Body of pancreas (tissue), 4 donors: ENCODE results near the gene WLS.

Experiments used
- POLR2A ChIP-seq, 3 donors: fragments of 450-650 bp; IDR thresholded peaks; one replicate each; pipeline ENCODE4 v1.6.1; 2016; ENCODE audit warnings: antibody characterized with exemption in 3 of 3, mild to moderate bottlenecking in 2 of 3
- TF ChIP-seq, protein P1 (sequence below), 7 experiments: fragments of 450-650 bp in 4 of 7; fragments of 200-600 bp in 3 of 7; sonication (generic) in 3 of 7; IDR thresholded peaks; one replicate each; pipeline ENCODE4 v1.5.1; 2016 to 2019; ENCODE audit warnings: antibody characterized with exemption in 7 of 7

- TF ChIP-seq, protein P1, sequence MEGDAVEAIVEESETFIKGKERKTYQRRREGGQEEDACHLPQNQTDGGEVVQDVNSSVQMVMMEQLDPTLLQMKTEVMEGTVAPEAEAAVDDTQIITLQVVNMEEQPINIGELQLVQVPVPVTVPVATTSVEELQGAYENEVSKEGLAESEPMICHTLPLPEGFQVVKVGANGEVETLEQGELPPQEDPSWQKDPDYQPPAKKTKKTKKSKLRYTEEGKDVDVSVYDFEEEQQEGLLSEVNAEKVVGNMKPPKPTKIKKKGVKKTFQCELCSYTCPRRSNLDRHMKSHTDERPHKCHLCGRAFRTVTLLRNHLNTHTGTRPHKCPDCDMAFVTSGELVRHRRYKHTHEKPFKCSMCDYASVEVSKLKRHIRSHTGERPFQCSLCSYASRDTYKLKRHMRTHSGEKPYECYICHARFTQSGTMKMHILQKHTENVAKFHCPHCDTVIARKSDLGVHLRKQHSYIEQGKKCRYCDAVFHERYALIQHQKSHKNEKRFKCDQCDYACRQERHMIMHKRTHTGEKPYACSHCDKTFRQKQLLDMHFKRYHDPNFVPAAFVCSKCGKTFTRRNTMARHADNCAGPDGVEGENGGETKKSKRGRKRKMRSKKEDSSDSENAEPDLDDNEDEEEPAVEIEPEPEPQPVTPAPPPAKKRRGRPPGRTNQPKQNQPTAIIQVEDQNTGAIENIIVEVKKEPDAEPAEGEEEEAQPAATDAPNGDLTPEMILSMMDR (IDR thresholded peaks at IDR 0.05), result no peak
- peak in 2 of 3 donors; percentile 9 to 53 for TF ChIP-seq POLR2A (IDR thresholded peaks at IDR 0.05)
Measured at GRCh38 chr1:68230901-68231626, 1.3 kb downstream of the WLS start.
